Measurements from ENCODE around the gene GFOD1.

DNA sequence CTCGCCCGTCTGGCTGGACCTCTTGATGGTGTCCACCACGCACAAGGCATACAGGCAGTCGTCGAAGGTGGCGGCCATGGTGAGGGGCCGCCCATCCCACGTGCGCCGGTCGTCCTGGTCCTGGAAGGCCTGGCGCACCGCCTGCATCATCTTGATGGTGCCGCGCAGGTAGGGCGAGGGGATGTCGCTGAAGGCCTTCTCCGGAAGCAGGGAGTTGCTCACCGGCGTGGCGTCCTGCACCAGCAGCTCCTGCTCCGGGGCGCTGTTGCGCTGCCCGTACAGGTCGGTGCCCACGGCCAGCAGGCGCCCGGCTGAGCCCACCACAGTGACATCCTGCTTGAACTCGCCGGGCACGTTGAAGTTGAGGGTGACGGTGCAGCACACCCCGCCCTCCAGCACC lies 122.6 kb downstream of the GFOD1 start:
- TF ChIP-seq, protein P1, sequence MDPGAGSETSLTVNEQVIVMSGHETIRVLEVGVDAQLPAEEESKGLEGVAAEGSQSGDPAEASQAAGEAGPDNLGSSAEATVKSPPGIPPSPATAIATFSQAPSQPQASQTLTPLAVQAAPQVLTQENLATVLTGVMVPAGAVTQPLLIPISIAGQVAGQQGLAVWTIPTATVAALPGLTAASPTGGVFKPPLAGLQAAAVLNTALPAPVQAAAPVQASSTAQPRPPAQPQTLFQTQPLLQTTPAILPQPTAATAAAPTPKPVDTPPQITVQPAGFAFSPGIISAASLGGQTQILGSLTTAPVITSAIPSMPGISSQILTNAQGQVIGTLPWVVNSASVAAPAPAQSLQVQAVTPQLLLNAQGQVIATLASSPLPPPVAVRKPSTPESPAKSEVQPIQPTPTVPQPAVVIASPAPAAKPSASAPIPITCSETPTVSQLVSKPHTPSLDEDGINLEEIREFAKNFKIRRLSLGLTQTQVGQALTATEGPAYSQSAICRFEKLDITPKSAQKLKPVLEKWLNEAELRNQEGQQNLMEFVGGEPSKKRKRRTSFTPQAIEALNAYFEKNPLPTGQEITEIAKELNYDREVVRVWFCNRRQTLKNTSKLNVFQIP (CRISPR knock-in tag; IDR thresholded peaks at IDR 0.05; ENCODE audit: borderline replicate concordance, low read depth) = no peak
- TF ChIP-seq ARNTL (CRISPR knock-in tag; IDR thresholded peaks at IDR 0.05; ENCODE audit: borderline replicate concordance, low read depth) = no peak
- TF ChIP-seq, protein P2, sequence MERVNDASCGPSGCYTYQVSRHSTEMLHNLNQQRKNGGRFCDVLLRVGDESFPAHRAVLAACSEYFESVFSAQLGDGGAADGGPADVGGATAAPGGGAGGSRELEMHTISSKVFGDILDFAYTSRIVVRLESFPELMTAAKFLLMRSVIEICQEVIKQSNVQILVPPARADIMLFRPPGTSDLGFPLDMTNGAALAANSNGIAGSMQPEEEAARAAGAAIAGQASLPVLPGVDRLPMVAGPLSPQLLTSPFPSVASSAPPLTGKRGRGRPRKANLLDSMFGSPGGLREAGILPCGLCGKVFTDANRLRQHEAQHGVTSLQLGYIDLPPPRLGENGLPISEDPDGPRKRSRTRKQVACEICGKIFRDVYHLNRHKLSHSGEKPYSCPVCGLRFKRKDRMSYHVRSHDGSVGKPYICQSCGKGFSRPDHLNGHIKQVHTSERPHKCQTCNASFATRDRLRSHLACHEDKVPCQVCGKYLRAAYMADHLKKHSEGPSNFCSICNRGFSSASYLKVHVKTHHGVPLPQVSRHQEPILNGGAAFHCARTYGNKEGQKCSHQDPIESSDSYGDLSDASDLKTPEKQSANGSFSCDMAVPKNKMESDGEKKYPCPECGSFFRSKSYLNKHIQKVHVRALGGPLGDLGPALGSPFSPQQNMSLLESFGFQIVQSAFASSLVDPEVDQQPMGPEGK (CRISPR knock-in tag; IDR thresholded peaks at IDR 0.05; ENCODE audit: borderline replicate concordance) = no peak
- no peak for TF ChIP-seq TOX (CRISPR knock-in tag; IDR thresholded peaks at IDR 0.05; ENCODE audit: borderline replicate concordance)
- no peak for TF ChIP-seq ZFP3 (CRISPR knock-in tag; IDR thresholded peaks at IDR 0.05)
- no peak for TF ChIP-seq ZFP30 (CRISPR knock-in tag; IDR thresholded peaks at IDR 0.05)
- no peak for TF ChIP-seq ZNF565 (CRISPR knock-in tag; conservative IDR thresholded peaks at IDR 0.05; ENCODE audit: low read depth)
- no peak for TF ChIP-seq BACH2 (CRISPR knock-in tag; IDR thresholded peaks at IDR 0.05; ENCODE audit: borderline replicate concordance)
- TF ChIP-seq ZNF70 (CRISPR knock-in tag; IDR thresholded peaks at IDR 0.05) = no peak
- TF ChIP-seq, protein P3, sequence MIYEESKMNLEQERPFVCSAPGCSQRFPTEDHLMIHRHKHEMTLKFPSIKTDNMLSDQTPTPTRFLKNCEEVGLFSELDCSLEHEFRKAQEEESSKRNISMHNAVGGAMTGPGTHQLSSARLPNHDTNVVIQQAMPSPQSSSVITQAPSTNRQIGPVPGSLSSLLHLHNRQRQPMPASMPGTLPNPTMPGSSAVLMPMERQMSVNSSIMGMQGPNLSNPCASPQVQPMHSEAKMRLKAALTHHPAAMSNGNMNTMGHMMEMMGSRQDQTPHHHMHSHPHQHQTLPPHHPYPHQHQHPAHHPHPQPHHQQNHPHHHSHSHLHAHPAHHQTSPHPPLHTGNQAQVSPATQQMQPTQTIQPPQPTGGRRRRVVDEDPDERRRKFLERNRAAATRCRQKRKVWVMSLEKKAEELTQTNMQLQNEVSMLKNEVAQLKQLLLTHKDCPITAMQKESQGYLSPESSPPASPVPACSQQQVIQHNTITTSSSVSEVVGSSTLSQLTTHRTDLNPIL (CRISPR knock-in tag; IDR thresholded peaks at IDR 0.05; ENCODE audit: low read depth) = no peak
- no peak for TF ChIP-seq CSDC2 (CRISPR knock-in tag; IDR thresholded peaks at IDR 0.05)
- no peak for TF ChIP-seq TCF4 (CRISPR knock-in tag; IDR thresholded peaks at IDR 0.05; ENCODE audit: borderline replicate concordance)

All from SK-N-SH treated with all-trans-retinoic acid at 6 μM for 48 hours (cell line).